Measurements from ENCODE around the gene ADAMTS3.
"Not testable (repeated sequence)": the region's sequence is repeated elsewhere in the genome, so short reads cannot be mapped to it uniquely, and the experiment has no call there.

ADAMTS3 gene

GRCh38 chr4:72552447-72552846 lies 16.6 kb downstream of the ADAMTS3 start:
- no peak for DNase-seq

GRCh38 chr4:72546456-72546855 lies 22.6 kb downstream of the ADAMTS3 start:
- DNase-seq: no peak

GRCh38 chr4:72540694-72541093 lies 28.3 kb downstream of the ADAMTS3 start:
- DNase-seq: not testable (repeated sequence)

- no peak for DNase-seq
Observed at GRCh38 chr4:72538006-72538405, 31.0 kb downstream of the ADAMTS3 start.

DNA sequence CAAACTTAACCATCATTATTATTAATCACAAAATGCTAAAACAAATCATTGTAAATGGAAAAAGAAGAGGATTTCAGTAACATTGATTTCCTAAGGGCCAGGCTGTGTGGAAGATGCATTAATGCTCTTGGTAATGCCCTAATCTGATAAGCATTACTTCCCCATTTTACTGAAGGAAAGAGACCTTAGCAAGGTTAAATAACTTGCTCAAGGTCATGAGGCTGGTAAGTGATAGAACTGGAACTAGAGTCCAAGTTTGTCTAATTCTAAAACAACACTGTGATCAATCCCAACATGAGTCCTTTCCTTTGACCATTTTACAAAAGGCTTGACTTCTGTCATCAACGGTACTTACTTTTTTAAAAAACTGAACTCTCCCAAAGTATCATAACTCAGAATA lies 32.6 kb downstream of the ADAMTS3 start:
- no peak for DNase-seq

DNA sequence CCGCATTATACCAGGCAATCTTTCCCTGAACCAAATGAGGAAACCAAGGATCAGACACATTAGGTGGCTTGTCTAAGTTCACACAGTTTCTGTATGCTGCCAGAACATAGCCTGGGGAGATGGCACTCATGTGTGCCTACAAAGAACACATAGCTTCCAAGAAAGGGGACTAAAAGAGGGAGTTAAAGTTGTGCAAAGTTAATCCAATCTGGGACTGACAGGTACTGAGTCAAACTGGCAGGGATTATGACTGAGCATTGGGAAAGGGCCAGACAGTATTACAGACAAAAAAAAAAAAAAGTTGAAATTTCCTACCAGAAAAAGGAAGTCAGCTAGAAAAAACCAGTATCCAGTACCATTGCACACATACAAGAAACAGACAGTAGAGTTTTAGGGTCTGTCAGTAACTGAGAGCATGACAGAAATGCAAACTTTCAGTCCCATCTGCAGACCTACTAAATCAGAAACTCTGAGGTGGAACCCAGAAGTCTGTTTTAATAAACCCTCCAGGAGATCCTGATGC lies 37.2 kb downstream of the ADAMTS3 start:
- no peak for DNase-seq

DNA sequence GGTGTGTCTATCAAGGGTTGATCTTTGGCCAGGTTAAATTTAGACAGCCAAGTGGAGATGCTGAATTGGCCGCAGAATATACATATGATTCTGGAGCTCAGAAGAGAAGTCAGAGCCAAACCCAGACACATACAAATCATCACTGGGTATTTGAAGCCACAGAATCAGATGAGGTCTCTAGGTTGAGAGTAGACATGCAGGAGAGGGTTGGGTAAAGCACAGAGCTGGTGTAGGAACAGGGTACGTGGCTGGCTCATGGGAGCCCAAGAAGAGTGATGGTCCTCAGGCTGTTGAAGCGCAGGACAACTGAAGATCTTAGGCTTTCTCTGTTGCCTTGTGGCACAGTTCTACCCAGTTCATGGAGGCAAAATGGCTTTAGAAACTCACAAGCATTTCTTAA lies 37.7 kb downstream of the ADAMTS3 start:
- no peak for DNase-seq

GRCh38 chr4:72529148-72529822 lies 39.7 kb downstream of the ADAMTS3 start:
- no peak for DNase-seq

DNA sequence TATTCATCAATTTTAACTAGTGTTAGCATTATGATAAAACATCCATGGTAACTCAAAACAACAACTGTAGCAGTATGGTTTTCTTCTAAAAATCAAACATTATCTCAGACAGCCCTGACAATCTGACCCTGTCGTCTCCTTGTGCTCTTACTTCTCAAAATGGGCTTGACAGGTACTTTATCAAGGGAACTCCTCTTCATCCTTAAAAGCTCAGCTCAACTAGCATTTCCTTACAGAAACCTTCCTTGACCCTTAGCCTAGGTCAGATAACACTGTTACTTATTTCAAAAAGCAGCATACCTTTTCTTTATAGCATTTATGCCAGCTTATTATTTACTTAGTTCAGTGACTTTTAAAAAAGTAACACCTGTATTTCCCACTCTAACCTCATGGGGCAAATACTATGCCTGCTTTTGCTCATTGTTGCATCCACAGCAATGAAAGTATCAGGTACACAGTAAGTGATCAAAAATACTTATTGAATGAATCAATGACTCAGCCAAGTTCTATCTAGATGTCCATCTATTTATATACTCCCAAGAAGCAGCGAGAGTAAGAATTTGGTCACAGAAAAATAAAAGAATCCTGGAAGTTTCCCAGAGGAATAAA lies 41.9 kb downstream of the ADAMTS3 start:
- no peak for DNase-seq

DNA sequence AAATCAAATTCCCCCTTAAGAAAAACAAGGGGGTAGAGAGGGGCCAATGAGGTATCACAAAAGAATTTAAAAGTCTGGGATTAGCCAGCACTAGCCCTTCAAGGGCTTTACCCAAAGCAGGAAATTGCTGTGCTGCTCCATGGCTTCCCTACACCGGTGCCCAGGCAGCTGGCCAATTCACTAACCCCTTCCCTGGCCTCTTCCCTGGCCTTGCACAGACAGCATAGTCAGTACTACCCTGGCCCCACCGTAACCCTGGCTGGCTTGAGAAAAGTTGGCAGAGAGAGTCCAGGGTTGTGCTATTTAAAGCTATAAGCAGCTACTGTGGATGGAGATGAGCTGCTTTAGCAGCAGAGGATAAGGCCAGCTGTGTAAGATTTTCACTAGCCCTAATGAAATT lies 43.1 kb downstream of the ADAMTS3 start:
- DNase-seq: no peak

- DNase-seq: no peak
Observed at GRCh38 chr4:72522440-72522839, 46.6 kb downstream of the ADAMTS3 start.

DNA sequence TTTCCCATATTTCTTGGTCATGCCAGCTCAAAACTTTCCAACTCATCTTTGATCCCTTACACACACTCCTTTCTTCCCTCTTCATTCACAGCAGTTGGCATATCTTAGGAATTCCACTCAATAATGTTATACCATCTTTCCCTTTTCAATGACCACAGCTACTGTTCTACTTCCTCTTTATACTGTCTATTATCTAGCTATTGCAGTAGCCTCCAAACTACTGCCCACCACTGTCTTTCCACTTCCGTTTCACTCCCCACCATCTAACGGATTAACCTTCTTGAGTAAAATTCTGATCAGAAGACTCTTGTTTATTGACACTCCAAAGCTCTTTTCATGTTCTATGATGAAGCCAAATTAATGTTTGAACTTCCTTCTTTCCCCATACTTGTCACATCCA lies 55.8 kb downstream of the ADAMTS3 start:
- no peak for DNase-seq

DNA sequence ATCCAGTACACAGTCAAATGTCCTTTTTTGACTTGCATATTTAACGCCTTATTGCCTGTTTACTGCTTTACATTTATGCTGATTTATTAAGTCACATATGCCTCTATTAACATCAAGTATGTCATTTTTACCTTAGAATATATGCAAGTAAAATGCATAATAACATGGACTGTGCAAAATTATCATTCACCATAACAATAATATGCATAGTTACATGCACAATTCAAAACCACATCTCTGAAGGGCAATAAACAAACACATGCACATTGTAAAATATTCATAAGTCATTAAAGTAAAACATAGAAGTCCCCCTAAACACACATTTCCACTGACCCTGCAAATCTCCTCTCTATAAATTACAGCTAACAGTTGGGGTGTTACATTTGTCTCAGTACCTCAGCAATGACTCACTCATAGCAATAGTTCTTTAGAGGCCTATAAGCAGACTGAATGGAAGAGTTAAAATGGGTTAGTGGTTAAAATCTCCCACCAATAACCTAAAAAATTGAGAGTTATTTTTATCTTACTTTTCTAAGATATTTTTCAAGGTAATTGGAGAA lies 61.1 kb downstream of the ADAMTS3 start:
- no peak for DNase-seq

DNA sequence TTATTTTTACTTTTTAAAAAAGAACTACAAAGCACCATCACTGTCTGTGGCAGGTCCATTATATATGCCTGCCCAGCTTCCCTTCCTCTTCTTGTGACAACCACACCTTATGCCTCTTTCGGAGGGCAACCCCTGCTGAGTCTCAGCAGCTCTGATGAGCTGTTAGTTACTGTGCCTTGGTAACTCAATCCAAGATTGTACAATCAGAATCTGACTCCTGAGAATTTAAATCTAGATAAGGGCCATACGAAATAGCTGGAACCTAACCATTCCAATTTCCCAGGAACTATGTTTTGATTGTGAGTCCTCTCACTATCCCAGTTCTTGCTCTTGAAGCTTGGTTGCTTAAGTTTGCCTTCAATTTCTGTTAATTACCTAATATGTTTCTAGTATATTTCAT lies 61.9 kb downstream of the ADAMTS3 start:
- DNase-seq: no peak

DNA sequence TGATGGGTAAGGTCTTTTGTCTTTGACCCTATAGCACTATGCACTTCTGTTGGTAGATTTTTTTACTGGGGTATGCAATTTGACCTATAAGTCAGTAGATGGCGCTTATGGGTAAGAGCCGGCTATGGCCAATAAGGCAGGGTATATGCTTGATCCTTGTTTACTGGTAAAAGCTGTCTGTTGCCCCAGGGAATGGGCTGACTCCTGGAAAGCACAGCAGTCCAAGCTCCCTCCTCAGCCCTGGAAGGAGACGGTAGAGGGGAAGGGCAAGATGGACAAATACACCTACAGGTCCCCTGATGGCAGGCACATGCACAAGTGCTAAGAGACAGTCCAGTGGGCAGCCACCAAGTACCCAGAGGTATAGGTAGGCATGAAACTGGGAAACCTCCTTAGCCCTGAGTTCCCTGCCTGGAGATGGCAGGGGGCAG lies 63.7 kb downstream of the ADAMTS3 start:
- no peak for DNase-seq

DNA sequence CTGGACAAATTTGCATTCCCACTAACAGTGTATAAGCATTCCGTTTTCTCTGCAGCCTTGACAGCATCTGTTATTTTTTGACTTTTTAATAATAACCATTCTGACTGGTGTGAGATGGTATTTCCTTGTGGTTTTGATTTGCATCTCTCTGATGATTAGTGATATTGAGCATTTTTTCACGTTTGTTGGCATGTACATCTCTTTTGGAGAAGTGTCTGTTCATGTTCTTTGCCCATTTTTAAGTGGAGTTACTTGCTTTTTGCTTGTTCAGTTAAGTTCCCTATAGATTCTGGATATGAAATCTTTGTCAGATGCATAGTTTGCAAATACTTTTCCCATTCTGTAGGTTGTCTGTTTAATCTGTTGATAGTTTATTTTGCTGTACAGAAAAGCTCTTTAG lies 68.8 kb downstream of the ADAMTS3 start:
- DNase-seq: no peak

GRCh38 chr4:72496119-72496518 lies 72.9 kb downstream of the ADAMTS3 start:
- DNase-seq: no peak

GRCh38 chr4:72494156-72494555 lies 74.9 kb downstream of the ADAMTS3 start:
- DNase-seq: no peak

DNA sequence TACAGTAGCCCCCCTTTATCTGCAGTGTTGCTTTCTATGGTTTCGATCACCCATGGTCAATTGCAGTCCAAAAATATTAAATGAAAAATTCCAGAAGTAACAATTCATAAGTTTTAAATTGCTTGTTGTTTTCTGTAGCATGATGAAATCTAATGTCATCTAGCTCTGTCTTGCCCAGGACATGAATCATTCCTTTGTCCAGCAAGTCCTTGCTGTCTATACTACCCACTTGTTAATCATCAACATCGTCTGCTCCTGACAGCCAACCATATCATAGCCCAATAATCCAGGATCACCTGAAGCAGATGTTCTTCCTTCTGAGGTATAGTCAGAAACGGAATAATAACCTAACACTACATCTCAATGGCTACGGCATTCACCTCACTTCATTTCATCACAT lies 79.8 kb downstream of the ADAMTS3 start:
- no peak for DNase-seq

DNA sequence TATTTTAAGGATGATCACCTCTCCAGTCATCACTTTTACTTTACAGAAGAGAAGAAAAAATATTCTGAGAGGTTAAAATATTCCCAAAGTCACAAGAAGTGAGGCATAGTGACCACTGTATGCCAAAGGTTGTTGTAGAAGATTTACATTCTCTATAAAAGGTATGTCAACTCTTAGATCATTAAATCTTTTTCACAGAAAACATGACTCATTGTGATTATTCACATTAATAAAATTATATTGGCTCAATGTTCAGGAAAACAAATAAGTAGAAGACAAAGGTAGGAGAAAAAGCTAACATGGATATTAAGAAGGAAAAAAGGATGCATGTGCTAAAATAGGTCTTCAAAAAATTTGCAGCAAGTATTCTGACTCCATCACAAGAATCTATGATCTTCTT lies 82.0 kb downstream of the ADAMTS3 start:
- no peak for DNase-seq

- no peak for DNase-seq
Observed at GRCh38 chr4:72484981-72485380, 84.0 kb downstream of the ADAMTS3 start.

DNA sequence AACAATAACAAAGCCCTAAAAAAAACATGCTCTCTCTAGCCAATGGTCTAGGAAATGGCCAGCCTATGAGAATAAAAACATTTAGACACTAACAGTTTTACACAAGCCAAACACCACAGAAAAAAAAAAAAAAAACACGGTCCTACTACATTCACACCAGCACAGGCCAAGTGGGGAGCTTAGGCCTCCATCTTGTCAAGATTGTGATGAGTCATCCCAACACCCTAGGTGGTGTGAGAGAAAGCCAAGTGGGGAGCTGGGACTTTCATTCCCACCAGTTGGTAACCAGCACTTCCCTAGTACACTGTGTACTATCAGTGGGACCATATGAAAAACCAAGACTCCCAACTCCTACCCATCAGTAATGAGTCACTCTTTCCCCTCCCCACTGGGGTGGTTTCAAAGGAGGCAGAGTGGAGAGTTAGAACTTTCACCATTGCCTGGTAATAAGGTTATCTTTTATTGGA lies 95.6 kb downstream of the ADAMTS3 start:
- DNase-seq: no peak

DNA sequence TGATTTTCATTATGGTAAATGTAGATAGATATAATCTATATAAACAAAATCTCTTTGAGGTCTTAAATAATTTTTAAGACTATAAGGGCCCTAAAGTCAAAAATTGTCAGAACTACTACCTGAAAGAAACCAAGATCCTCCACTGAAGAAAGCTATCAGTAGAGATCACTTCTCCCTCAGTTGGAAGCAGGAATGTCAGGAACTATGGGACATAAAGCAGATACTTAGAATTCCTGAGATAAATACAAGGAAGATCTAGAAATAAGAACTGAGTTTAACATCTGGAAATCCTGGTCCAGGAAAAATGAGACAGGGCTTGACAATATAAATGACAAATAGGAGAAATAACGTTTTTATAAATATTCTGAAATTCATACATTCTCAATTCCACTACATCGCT lies 97.2 kb downstream of the ADAMTS3 start:
- DNase-seq: no peak

- no peak for DNase-seq
Observed at GRCh38 chr4:72468904-72469502, 100.0 kb downstream of the ADAMTS3 start.

Measured in CD4-positive, alpha-beta T cell treated with Interferon alpha-2 for 1 hour (primary cell).